GM18951 (cell line): Measurements from ENCODE around the gene ETNK2.

Source experiments
- POLR2A ChIP-seq: IDR thresholded peaks from 4 replicates; pipeline ENCODE4 v1.6.1; 2011; ENCODE audit warnings: mild to moderate bottlenecking; ENCODE audit not compliant: insufficient read length, insufficient read depth; ENCODE audit errors: extremely low read depth
- in situ Hi-C: fragments of 300-500 bp; cut with MboI; formaldehyde crosslinking; loops from one replicate; pipeline ENCODE4 v1.12.0; 2022; ENCODE audit warnings: low sequenced_read_pairs, mixed read lengths, inconsistent platforms; ENCODE audit not compliant: unreplicated experiment

ETNK2 gene

GRCh38 chr1:204147406-204148383 is 4.1 kb downstream of the ETNK2 start:
- in situ Hi-C loops: no loop called here
- no peak for TF ChIP-seq POLR2A

GRCh38 chr1:204146965-204147364 is 4.9 kb downstream of the ETNK2 start:
- in situ Hi-C loops: no loop called here
- TF ChIP-seq POLR2A: no peak

GRCh38 chr1:204146309-204146708 is 5.5 kb downstream of the ETNK2 start:
- in situ Hi-C loops: no loop called here

GRCh38 chr1:204145033-204145504 is 6.8 kb downstream of the ETNK2 start:
- in situ Hi-C loops: no loop called here
- TF ChIP-seq POLR2A: no peak

More at GRCh38 chr1:204146309-204146708, 5.5 kb downstream of the ETNK2 start:
- TF ChIP-seq POLR2A: no peak

- in situ Hi-C loops: no loop called here
- TF ChIP-seq POLR2A: no peak
Observed at GRCh38 chr1:204143276-204144041, 8.4 kb downstream of the ETNK2 start.

GRCh38 chr1:204142032-204142974 is 9.5 kb downstream of the ETNK2 start:
- in situ Hi-C loops: no loop called here
- TF ChIP-seq POLR2A: no peak

- no peak for TF ChIP-seq POLR2A
- in situ Hi-C loops: no loop called here
Observed at GRCh38 chr1:204141131-204141530, 10.7 kb downstream of the ETNK2 start.

GRCh38 chr1:204139952-204140351 is 11.9 kb downstream of the ETNK2 start:
- in situ Hi-C loops: no loop called here
- no peak for TF ChIP-seq POLR2A

GRCh38 chr1:204139088-204139487 is 12.8 kb downstream of the ETNK2 start:
- no peak for TF ChIP-seq POLR2A
- in situ Hi-C loops: no loop called here

GRCh38 chr1:204136814-204137213 is 15.0 kb downstream of the ETNK2 start:
- in situ Hi-C loops: no loop called here
- TF ChIP-seq POLR2A: no peak

- in situ Hi-C loops: no loop called here
- no peak for TF ChIP-seq POLR2A
Observed at GRCh38 chr1:204134103-204134502, 17.7 kb downstream of the ETNK2 start.

- in situ Hi-C loops: no loop called here
- no peak for TF ChIP-seq POLR2A
Observed at GRCh38 chr1:204132718-204133117, 19.1 kb downstream of the ETNK2 start.
